ENCODE data around the gene HS1BP3. TPM values are rescaled to one million over a fixed set of nuclear protein-coding genes. Genes with fewer than 3 reads are reported as not detected.

Gene HS1BP3
- total and polyA plus RNA-seq, 2 experiments from 2014 or later, result 10.5 to 10.6 TPM

- TF ChIP-seq EZH2phosphoT487 (IDR thresholded peaks at IDR 0.05; ENCODE audit: insufficient read depth, low read depth), result no peak
- TF ChIP-seq EZH2 (IDR thresholded peaks at IDR 0.05; ENCODE audit: insufficient read depth, poor library complexity, severe bottlenecking), result no peak
- H3K9ac ChIP-seq, result peak overlapping the region; percentile 43; the same call in 1 of the 2 replicates
- DNase-seq, result no peak
- no peaks in the 10 kb centered on the region for H4K20me1 ChIP-seq (ENCODE audit: insufficient read depth)
- no peak overlapping the region for H3K27ac ChIP-seq
- in situ Hi-C loops (cut with MboI), result loop anchor here (10.0 kb wide), 1 partner anchor 180 kb away; no protein-coding TSS in a partner anchor
- H3K27me3 ChIP-seq (replicated peaks; ENCODE audit: insufficient read depth), result no peaks in the 10 kb centered on the region
- peaks cover 11% of the 10 kb centered on the region; the same call in 1 of the 2 replicates for H3K4me1 ChIP-seq (ENCODE audit: insufficient read depth)
- no peak overlapping the region for H3K4me2 ChIP-seq (ENCODE audit: unreplicated experiment)
- H3K9me3 ChIP-seq (ENCODE audit: low read depth), result no peaks in the 10 kb centered on the region
- no peaks in the 10 kb centered on the region for H3K79me2 ChIP-seq (ENCODE audit: insufficient read depth)
- H3K9me2 ChIP-seq (ENCODE audit: insufficient read depth), result no peaks in the 10 kb centered on the region
- H2AFZ ChIP-seq, result no peak overlapping the region
- H3F3A ChIP-seq (ENCODE audit: insufficient read depth), result no peaks in the 10 kb centered on the region
- no peak overlapping the region for H3K4me3 ChIP-seq
- WGBS, 2 experiments (ENCODE audit: low coverage in 1 of 2, low lambda C conversion rate in 2 of 2, missing lambda C conversion rate in 2 of 2), result 88 to 89% methylated on average over 5 of the region's 5 CpGs
- no peaks in the 10 kb centered on the region for H3K36me3 ChIP-seq (ENCODE audit: low read depth)
These were observed 15.8 kb downstream of the HS1BP3 start for GRCh38 chr2:20635113-20635510.

- Histone ChIP-seq H3K79me2 (ENCODE audit: insufficient read depth) (no peaks in the 10 kb centered on the region), H4K20me1 (ENCODE audit: insufficient read depth) (no peaks in the 10 kb centered on the region), H3K27ac (no peak overlapping the region), H3F3A (ENCODE audit: insufficient read depth) (no peaks in the 10 kb centered on the region), H3K9ac (no peak overlapping the region), H3K9me2 (ENCODE audit: insufficient read depth) (no peaks in the 10 kb centered on the region), H3K4me1 (ENCODE audit: insufficient read depth) (peaks cover 11% of the 10 kb centered on the region; the same call in 1 of the 2 replicates), H3K4me3 (no peak overlapping the region), H3K4me2 (ENCODE audit: unreplicated experiment) (no peak overlapping the region), H3K9me3 (ENCODE audit: low read depth) (no peaks in the 10 kb centered on the region), H3K36me3 (ENCODE audit: low read depth) (no peaks in the 10 kb centered on the region), H2AFZ (no peak overlapping the region), H3K27me3 (replicated peaks; ENCODE audit: insufficient read depth) (no peaks in the 10 kb centered on the region)
- peak; percentile 64 for DNase-seq
- TF ChIP-seq EZH2 (IDR thresholded peaks at IDR 0.05; ENCODE audit: insufficient read depth, poor library complexity, severe bottlenecking), result no peak
- TF ChIP-seq EZH2phosphoT487 (IDR thresholded peaks at IDR 0.05; ENCODE audit: insufficient read depth, low read depth), result no peak
- in situ Hi-C loops (cut with MboI), result loop anchor here (10.0 kb wide), 1 partner anchor 180 kb away; no protein-coding TSS in a partner anchor
- 76 to 78% methylated on average over 8 to 9 of the region's 9 CpGs for WGBS, 2 experiments (ENCODE audit: low coverage in 1 of 2, low lambda C conversion rate in 2 of 2, missing lambda C conversion rate in 2 of 2)
These were observed 16.3 kb downstream of the HS1BP3 start for GRCh38 chr2:20634507-20635112.

GRCh38 chr2:20633794-20634506, 16.9 kb downstream of the HS1BP3 start:
- WGBS, 2 experiments (ENCODE audit: low coverage in 1 of 2, low lambda C conversion rate in 2 of 2, missing lambda C conversion rate in 2 of 2), result 95 to 96% methylated on average over 16 to 18 of the region's 18 CpGs
- H3K4me2 ChIP-seq (ENCODE audit: unreplicated experiment), result no peak overlapping the region
- no peaks in the 10 kb centered on the region for H3K27me3 ChIP-seq (replicated peaks; ENCODE audit: insufficient read depth)
- H3F3A ChIP-seq (ENCODE audit: insufficient read depth), result no peaks in the 10 kb centered on the region
- no peak overlapping the region for H3K9ac ChIP-seq
- DNase-seq, result no peak
- no peaks in the 10 kb centered on the region for H3K79me2 ChIP-seq (ENCODE audit: insufficient read depth)
- H2AFZ ChIP-seq, result no peak overlapping the region
- H3K9me2 ChIP-seq (ENCODE audit: insufficient read depth), result no peaks in the 10 kb centered on the region
- no peaks in the 10 kb centered on the region for H3K36me3 ChIP-seq (ENCODE audit: low read depth)
- no peaks in the 10 kb centered on the region for H3K9me3 ChIP-seq (ENCODE audit: low read depth)
- H3K4me3 ChIP-seq, result no peak overlapping the region
- H4K20me1 ChIP-seq (ENCODE audit: insufficient read depth), result no peaks in the 10 kb centered on the region
- H3K27ac ChIP-seq, result no peak overlapping the region
- no peak for TF ChIP-seq EZH2 (IDR thresholded peaks at IDR 0.05; ENCODE audit: insufficient read depth, poor library complexity, severe bottlenecking)
- no peak for TF ChIP-seq EZH2phosphoT487 (IDR thresholded peaks at IDR 0.05; ENCODE audit: insufficient read depth, low read depth)
- H3K4me1 ChIP-seq (ENCODE audit: insufficient read depth), result peaks cover 11% of the 10 kb centered on the region; the same call in 1 of the 2 replicates
- in situ Hi-C loops (cut with MboI), result loop anchor here (10.0 kb wide), 1 partner anchor 179 kb away; no protein-coding TSS in a partner anchor

- Histone ChIP-seq H2AFZ (no peak overlapping the region), H3K9ac (no peak overlapping the region), H3K79me2 (ENCODE audit: insufficient read depth) (no peaks in the 10 kb centered on the region), H3K4me1 (ENCODE audit: insufficient read depth) (peaks cover 11% of the 10 kb centered on the region; the same call in 1 of the 2 replicates), H3F3A (ENCODE audit: insufficient read depth) (no peaks in the 10 kb centered on the region), H3K9me2 (ENCODE audit: insufficient read depth) (no peaks in the 10 kb centered on the region), H3K36me3 (ENCODE audit: low read depth) (no peaks in the 10 kb centered on the region), H3K9me3 (ENCODE audit: low read depth) (no peaks in the 10 kb centered on the region), H4K20me1 (ENCODE audit: insufficient read depth) (no peaks in the 10 kb centered on the region), H3K4me3 (no peak overlapping the region), H3K4me2 (ENCODE audit: unreplicated experiment) (no peak overlapping the region), H3K27me3 (replicated peaks; ENCODE audit: insufficient read depth) (no peaks in the 10 kb centered on the region), H3K27ac (no peak overlapping the region)
- in situ Hi-C loops (cut with MboI), result loop anchor here (10.0 kb wide), 1 partner anchor 178 kb away; no protein-coding TSS in a partner anchor
- TF ChIP-seq EZH2phosphoT487 (IDR thresholded peaks at IDR 0.05; ENCODE audit: insufficient read depth, low read depth) (no peak), EZH2 (IDR thresholded peaks at IDR 0.05; ENCODE audit: insufficient read depth, poor library complexity, severe bottlenecking) (no peak)
- 84 to 86% methylated on average over 4 of the region's 4 CpGs for WGBS, 2 experiments (ENCODE audit: low coverage in 1 of 2, low lambda C conversion rate in 2 of 2, missing lambda C conversion rate in 2 of 2)
- no peak for DNase-seq
These were observed 17.9 kb downstream of the HS1BP3 start for GRCh38 chr2:20633001-20633400.

Measured in GM23248 (cell line).